Measurements from ENCODE around the gene ITIH2. TPM values are rescaled to one million over a fixed set of nuclear protein-coding genes. Genes with fewer than 3 reads are reported as not detected.
A peak's percentile ranks its signal among the peaks of the same experiment; 100 is the strongest.
"Not testable (repeated sequence)": the region's sequence is repeated elsewhere in the genome, so short reads cannot be mapped to it uniquely, and the experiment has no call there.

ITIH2 gene
- total and polyA plus RNA-seq, 4 donors = 261 to 1,345 (median 532) TPM

GRCh38 chr10:7710446-7710845, 7.3 kb downstream of the ITIH2 start:
- DNase-seq (ENCODE audit: low spot score) = no peak
- TF ChIP-seq JUND (IDR thresholded peaks at IDR 0.05) = peak in 1 of 2 donors; percentile 18
- TF ChIP-seq ATF3 (IDR thresholded peaks at IDR 0.05) = no peak
- TF ChIP-seq, protein P1, sequence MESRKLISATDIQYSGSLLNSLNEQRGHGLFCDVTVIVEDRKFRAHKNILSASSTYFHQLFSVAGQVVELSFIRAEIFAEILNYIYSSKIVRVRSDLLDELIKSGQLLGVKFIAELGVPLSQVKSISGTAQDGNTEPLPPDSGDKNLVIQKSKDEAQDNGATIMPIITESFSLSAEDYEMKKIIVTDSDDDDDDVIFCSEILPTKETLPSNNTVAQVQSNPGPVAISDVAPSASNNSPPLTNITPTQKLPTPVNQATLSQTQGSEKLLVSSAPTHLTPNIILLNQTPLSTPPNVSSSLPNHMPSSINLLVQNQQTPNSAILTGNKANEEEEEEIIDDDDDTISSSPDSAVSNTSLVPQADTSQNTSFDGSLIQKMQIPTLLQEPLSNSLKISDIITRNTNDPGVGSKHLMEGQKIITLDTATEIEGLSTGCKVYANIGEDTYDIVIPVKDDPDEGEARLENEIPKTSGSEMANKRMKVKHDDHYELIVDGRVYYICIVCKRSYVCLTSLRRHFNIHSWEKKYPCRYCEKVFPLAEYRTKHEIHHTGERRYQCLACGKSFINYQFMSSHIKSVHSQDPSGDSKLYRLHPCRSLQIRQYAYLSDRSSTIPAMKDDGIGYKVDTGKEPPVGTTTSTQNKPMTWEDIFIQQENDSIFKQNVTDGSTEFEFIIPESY (IDR thresholded peaks at IDR 0.05) = peak; percentile 30
- TF ChIP-seq FOXA2 (IDR thresholded peaks at IDR 0.05) = peak; percentile 56
- TF ChIP-seq, protein P2, sequence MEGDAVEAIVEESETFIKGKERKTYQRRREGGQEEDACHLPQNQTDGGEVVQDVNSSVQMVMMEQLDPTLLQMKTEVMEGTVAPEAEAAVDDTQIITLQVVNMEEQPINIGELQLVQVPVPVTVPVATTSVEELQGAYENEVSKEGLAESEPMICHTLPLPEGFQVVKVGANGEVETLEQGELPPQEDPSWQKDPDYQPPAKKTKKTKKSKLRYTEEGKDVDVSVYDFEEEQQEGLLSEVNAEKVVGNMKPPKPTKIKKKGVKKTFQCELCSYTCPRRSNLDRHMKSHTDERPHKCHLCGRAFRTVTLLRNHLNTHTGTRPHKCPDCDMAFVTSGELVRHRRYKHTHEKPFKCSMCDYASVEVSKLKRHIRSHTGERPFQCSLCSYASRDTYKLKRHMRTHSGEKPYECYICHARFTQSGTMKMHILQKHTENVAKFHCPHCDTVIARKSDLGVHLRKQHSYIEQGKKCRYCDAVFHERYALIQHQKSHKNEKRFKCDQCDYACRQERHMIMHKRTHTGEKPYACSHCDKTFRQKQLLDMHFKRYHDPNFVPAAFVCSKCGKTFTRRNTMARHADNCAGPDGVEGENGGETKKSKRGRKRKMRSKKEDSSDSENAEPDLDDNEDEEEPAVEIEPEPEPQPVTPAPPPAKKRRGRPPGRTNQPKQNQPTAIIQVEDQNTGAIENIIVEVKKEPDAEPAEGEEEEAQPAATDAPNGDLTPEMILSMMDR (IDR thresholded peaks at IDR 0.05; ENCODE audit: low read depth, low read length, missing input control) = no peak
- TF ChIP-seq EGR1 (IDR thresholded peaks at IDR 0.05; ENCODE audit: low read depth in 2 of 2) = no peak
- peak; percentile 51 for TF ChIP-seq YY1 (IDR thresholded peaks at IDR 0.05)
- TF ChIP-seq FOXA1 (IDR thresholded peaks at IDR 0.05) = no peak
- no peak for TF ChIP-seq GABPA (IDR thresholded peaks at IDR 0.05 in 1 of 2, conservative IDR thresholded peaks at IDR 0.05 in 1 of 2)
- TF ChIP-seq, protein P3, sequence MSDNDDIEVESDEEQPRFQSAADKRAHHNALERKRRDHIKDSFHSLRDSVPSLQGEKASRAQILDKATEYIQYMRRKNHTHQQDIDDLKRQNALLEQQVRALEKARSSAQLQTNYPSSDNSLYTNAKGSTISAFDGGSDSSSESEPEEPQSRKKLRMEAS (IDR thresholded peaks at IDR 0.05) = peak; percentile 21
- no peak for TF ChIP-seq SP1 (IDR thresholded peaks at IDR 0.05)
- no peak for TF ChIP-seq HNF4G (IDR thresholded peaks at IDR 0.05)
- no peak for TF ChIP-seq TAF1 (conservative IDR thresholded peaks at IDR 0.05)
- TF ChIP-seq RXRA (IDR thresholded peaks at IDR 0.05) = peak in 1 of 2 donors; percentile 69
- TF ChIP-seq HNF4A (conservative IDR thresholded peaks at IDR 0.05) = peak; percentile 45 to 76
- H3K9ac ChIP-seq (ENCODE audit: low read depth in 1 of 2, low read length in 2 of 2) = no peak overlapping the region
- no peak overlapping the region for H3K4me3 ChIP-seq (ENCODE audit: low read depth in 1 of 3, low read length in 3 of 3)
- 40% methylated on average over 1 of the region's 1 CpG for WGBS
- H3K36me3 ChIP-seq (ENCODE audit: control insufficient read depth in 4 of 4, insufficient read depth in 3 of 4, low read depth in 1 of 4, low read length in 3 of 4) = peaks cover 3 to 38% (median 22%) of the 10 kb centered on the region in 4 donors
- H3K4me1 ChIP-seq (ENCODE audit: control insufficient read depth in 4 of 4, insufficient read depth in 4 of 4, low read length in 3 of 4) = peaks cover 6 to 66% (median 42%) of the 10 kb centered on the region in 4 donors
- H3K27ac ChIP-seq (ENCODE audit: low read depth in 1 of 2, low read length in 2 of 2) = no peak overlapping the region
- H3K27me3 ChIP-seq (ENCODE audit: control insufficient read depth in 4 of 4, insufficient read depth in 4 of 4, low read length in 3 of 4) = no peaks in the 10 kb centered on the region
- H3K9me3 ChIP-seq (ENCODE audit: control insufficient read depth in 4 of 4, low read length in 3 of 4) = no peaks in the 10 kb centered on the region

DNA sequence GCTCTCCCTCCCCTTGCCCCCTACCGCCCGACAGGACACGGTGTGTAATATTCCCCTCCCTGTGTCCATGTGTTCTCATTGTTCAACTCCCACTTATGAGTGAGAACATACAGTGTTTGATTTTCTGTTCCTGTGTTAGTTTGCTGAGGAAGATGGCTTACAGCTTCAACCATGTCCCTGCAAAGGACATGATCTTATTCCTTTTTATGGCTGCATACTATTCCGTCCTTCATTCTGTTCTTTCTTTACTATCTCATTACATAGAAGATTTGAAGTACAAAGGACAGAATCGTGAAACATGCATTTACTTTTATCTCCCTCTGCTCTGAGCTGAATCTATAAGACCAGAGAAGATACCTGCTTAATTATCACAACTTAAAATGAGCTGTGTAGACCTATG, 8.0 kb downstream of the ITIH2 start:
- not testable (repeated sequence) for H3K27me3 ChIP-seq (ENCODE audit: control insufficient read depth in 4 of 4, insufficient read depth in 4 of 4, low read length in 3 of 4); H3K9ac ChIP-seq (ENCODE audit: low read depth in 1 of 2, low read length in 2 of 2); DNase-seq (ENCODE audit: low spot score); H3K4me3 ChIP-seq (ENCODE audit: low read depth in 1 of 3, low read length in 3 of 3); H3K9me3 ChIP-seq (ENCODE audit: control insufficient read depth in 4 of 4, low read length in 3 of 4); H3K27ac ChIP-seq (ENCODE audit: low read depth in 1 of 2, low read length in 2 of 2)
- H3K36me3 ChIP-seq (ENCODE audit: control insufficient read depth in 4 of 4, insufficient read depth in 3 of 4, low read depth in 1 of 4, low read length in 3 of 4) = peaks cover 3 to 43% (median 24%) of the 10 kb centered on the region in 4 donors
- peaks cover 6 to 60% (median 38%) of the 10 kb centered on the region in 4 donors for H3K4me1 ChIP-seq (ENCODE audit: control insufficient read depth in 4 of 4, insufficient read depth in 4 of 4, low read length in 3 of 4)
- 91% methylated on average over 5 of the region's 5 CpGs for WGBS

DNA sequence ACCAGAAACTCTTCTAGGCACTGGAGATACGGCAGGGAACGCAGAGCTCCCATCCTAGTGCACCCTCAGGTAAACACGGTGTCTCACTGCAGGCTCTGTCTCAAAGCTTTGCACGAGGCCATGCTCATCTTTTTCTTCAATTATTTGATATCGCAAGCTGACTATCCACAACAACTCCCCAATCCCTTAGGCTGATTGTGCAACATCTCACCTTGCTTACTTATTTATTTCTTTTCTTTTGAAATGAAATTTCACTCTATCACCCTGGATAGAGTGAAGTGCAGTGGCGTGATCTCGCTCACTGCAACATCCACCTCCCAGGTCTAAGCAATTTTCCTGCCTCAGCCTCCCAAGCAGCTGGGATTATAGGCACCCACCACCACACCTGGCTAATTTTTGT, 12.4 kb downstream of the ITIH2 start:
- Histone ChIP-seq H3K9me3 (ENCODE audit: control insufficient read depth in 4 of 4, low read length in 3 of 4) (no peaks in the 10 kb centered on the region), H3K27me3 (ENCODE audit: control insufficient read depth in 4 of 4, insufficient read depth in 4 of 4, low read length in 3 of 4) (no peaks in the 10 kb centered on the region), H3K36me3 (ENCODE audit: control insufficient read depth in 4 of 4, insufficient read depth in 3 of 4, low read depth in 1 of 4, low read length in 3 of 4) (peaks cover 3 to 63% (median 47%) of the 10 kb centered on the region in 4 donors), H3K9ac (ENCODE audit: low read depth in 1 of 2, low read length in 2 of 2) (no peak overlapping the region), H3K27ac (ENCODE audit: low read depth in 1 of 2, low read length in 2 of 2) (no peak overlapping the region), H3K4me3 (ENCODE audit: low read depth in 1 of 3, low read length in 3 of 3) (no peak overlapping the region), H3K4me1 (ENCODE audit: control insufficient read depth in 4 of 4, insufficient read depth in 4 of 4, low read length in 3 of 4) (peaks cover 0 to 17% (median 3%) of the 10 kb centered on the region in 4 donors)
- WGBS = 92% methylated on average over 7 of the region's 7 CpGs
- DNase-seq (ENCODE audit: low spot score) = no peak
- TF ChIP-seq FOXA2 (IDR thresholded peaks at IDR 0.05) (no peak), EGR1 (IDR thresholded peaks at IDR 0.05; ENCODE audit: low read depth in 2 of 2) (no peak), SP1 (IDR thresholded peaks at IDR 0.05) (no peak)
- TF ChIP-seq, protein P1 (IDR thresholded peaks at IDR 0.05) = no peak
- TF ChIP-seq, protein P3 (IDR thresholded peaks at IDR 0.05) = no peak

All from liver (tissue), 9 donors.